H1 (cell line): ENCODE results near the gene STX2. TPM values are rescaled to one million over a fixed set of nuclear protein-coding genes. Genes with fewer than 3 reads are reported as not detected.

Experiments used
- ATF2 ChIP-seq: IDR thresholded peaks from 2 replicates; pipeline ENCODE4 v1.6.1; 2012; ENCODE audit warnings: low read length, inconsistent platforms
- CREB1 ChIP-seq: IDR thresholded peaks from 2 replicates; pipeline ENCODE4 v1.6.1; 2012; ENCODE audit warnings: inconsistent platforms
- CTBP2 ChIP-seq: IDR thresholded peaks from 2 replicates; pipeline ENCODE4 v1.7.0; 2011; ENCODE audit warnings: borderline replicate concordance, mild to moderate bottlenecking, moderate library complexity, mixed read lengths, low read length; ENCODE audit not compliant: insufficient read depth, insufficient read length
- MAFK ChIP-seq: IDR thresholded peaks from 2 replicates; pipeline ENCODE4 v1.6.1; 2012; ENCODE audit warnings: low read depth, mild to moderate bottlenecking, improper control_type of control experiment, low read length
- NANOG ChIP-seq: IDR thresholded peaks from 2 replicates; pipeline ENCODE4 v1.6.1; 2011; ENCODE audit warnings: low read length, low read depth, mild to moderate bottlenecking, inconsistent platforms; ENCODE audit not compliant: insufficient read depth, poor library complexity, severe bottlenecking
- SIX5 ChIP-seq: IDR thresholded peaks from 2 replicates; pipeline ENCODE4 v1.6.1; 2011; ENCODE audit warnings: mild to moderate bottlenecking, low read depth, low read length
- polyA plus RNA-seq, 7 experiments: library from polyadenylated mRNA; depleted of rRNA in 3 of 7; stranded (reverse) in 5 of 7; unstranded in 2 of 7; fragments of >200 nt in 5 of 7; fragments of 200-250 nt in 2 of 7; gene quantifications; 1 replicate in 5 of 7; 2 replicates in 1 of 7; 4 replicates in 1 of 7; pipeline versions ENCODE4 v1.2.1 to v1.2.3, GENCODE V29; 2011 to 2013; ENCODE audit warnings: missing spikeins in 2 of 7, mixed read lengths in 2 of 7
- total RNA-seq: library from RNA; stranded (reverse); fragmentation: NEBNext Ultra II Directional; extraction: Animal tissue kit (Norgen Biotek cat#: 25700); gene quantifications from 2 replicates; pipeline ENCODE4 v1.2.1, GENCODE V29; 2021

STX2 gene
- total and polyA plus RNA-seq, 2 of the 8 experiments (the other 6 are each of a cell fraction or from before 2014, with no cell fraction given) = 20.0 to 26.3 TPM

DNA sequence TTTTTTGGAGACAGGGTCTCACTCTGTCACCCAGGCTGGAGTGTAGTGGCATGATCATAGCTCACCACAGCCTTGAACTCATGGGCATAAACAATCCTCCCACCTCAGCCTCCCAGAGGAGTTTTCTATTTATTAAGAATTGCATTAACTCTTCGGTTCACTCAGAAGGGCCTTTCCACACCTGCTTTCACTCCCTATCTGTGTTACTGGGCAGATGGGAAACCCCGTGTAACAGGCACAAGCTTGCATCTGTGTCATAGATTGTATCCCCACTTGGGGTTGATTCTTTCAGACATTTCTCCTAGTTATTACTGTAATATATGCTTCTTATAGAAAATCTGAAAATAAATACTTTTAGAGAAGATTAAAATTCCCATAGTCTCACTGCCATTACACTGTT is 38.7 kb downstream of the STX2 start (continued):
- TF ChIP-seq ATF2 (no peak), SIX5 (no peak), MAFK (no peak), NANOG (no peak), CTBP2 (no peak), CREB1 (no peak)
